Endothelial cell of umbilical vein (primary cell): ENCODE results near the gene SLC24A3. TPM values are rescaled to one million over a fixed set of nuclear protein-coding genes. Genes with fewer than 3 reads are reported as not detected.

Experiments
- BruUV-seq: library from RNA; stranded (reverse); fragments of 400-500 nt; replicated peaks from 2 replicates; lab custom pipeline; 2021; lab: Mats Ljungman, UMichigan
- CTCF ChIA-PET: fragments of 300-600, 350-600 bp; sonication (Branson Sonifier 250); formaldehyde crosslinking; loops from one replicate; lab custom pipeline; 2021; ENCODE audit warnings: antibody characterized with exemption, inconsistent platforms; lab: Charles Lee
- POLR2A ChIA-PET: fragments of 300-600, 350-600 bp; sonication (Branson Sonifier 250); formaldehyde crosslinking; loops from one replicate; lab custom pipeline; 2021; ENCODE audit warnings: antibody characterized with exemption, inconsistent platforms; lab: Charles Lee
- DNase-seq: peaks from one replicate; pipeline ENCODE4 v3.0.0-alpha.2; 2011; ENCODE audit warnings: low read depth, low spot score
- FAIRE-seq: peaks from 2 replicates; lab custom pipeline; 2011; peaks lifted over from hg19 to GRCh38; lab: Jason Lieb, UNC
- H2AFZ ChIP-seq: 2 replicates; pipeline ENCODE4 v1.6.0; 2012; ENCODE audit warnings: low read depth, low read length, control low read depth, inconsistent platforms
- H3K27ac ChIP-seq: 2 replicates; pipeline ENCODE4 v1.5.1; 2011; ENCODE audit warnings: low read depth, mild to moderate bottlenecking, control low read depth, low read length, moderate library complexity; ENCODE audit not compliant: insufficient read depth
- H3K27me3 ChIP-seq, 2 experiments: 2 replicates each; pipeline versions ENCODE4 v1.6.0 to v1.6.1; 2011; ENCODE audit warnings: low read length in 2 of 2, mixed read lengths in 1 of 2; ENCODE audit not compliant: control insufficient read depth in 2 of 2, insufficient read depth in 2 of 2
- H3K36me3 ChIP-seq, 2 experiments: 2 replicates in 1 of 2; 3 replicates in 1 of 2; pipeline ENCODE4 v1.5.1; 2011; ENCODE audit warnings: low read length in 2 of 2, mild to moderate bottlenecking in 1 of 2, moderate library complexity in 1 of 2; ENCODE audit not compliant: control insufficient read depth in 2 of 2, insufficient read depth in 2 of 2; ENCODE audit errors: extremely low read depth in 1 of 2
- H3K4me1 ChIP-seq: 3 replicates; pipeline ENCODE4 v1.5.1; 2011; ENCODE audit warnings: mild to moderate bottlenecking, low read length; ENCODE audit not compliant: control insufficient read depth, insufficient read depth; ENCODE audit errors: extremely low read depth
- H3K4me2 ChIP-seq: 2 replicates; pipeline ENCODE4 v1.6.1; 2011; ENCODE audit warnings: low read length, control low read depth, mixed read lengths; ENCODE audit not compliant: insufficient read depth
- H3K4me3 ChIP-seq, 3 experiments: fragments of 200-600 bp in 1 of 3; sonication (generic), shearing (Covaris generic) in 1 of 3; replicated peaks in 1 of 3; 2 replicates each; pipeline ENCODE4 v1.5.1; 2011 to 2016; ENCODE audit warnings: control low read depth in 3 of 3, low read length in 3 of 3, mild to moderate bottlenecking in 2 of 3, inconsistent platforms in 1 of 3, low read depth in 1 of 3, moderate library complexity in 1 of 3; ENCODE audit not compliant: insufficient read depth in 1 of 3
- H3K79me2 ChIP-seq: 2 replicates; pipeline ENCODE4 v1.6.0; 2012; ENCODE audit warnings: low read length, inconsistent platforms; ENCODE audit not compliant: control insufficient read depth, insufficient read depth
- H3K9ac ChIP-seq: replicated peaks from 2 replicates; pipeline ENCODE3; 2011; ENCODE audit warnings: low read length, control low read depth; ENCODE audit not compliant: insufficient read depth; ENCODE audit errors: extremely low read depth
- H3K9me1 ChIP-seq: replicated peaks from 3 replicates; pipeline ENCODE4 v1.6.0; 2011; ENCODE audit warnings: mild to moderate bottlenecking, low read length; ENCODE audit not compliant: control insufficient read depth, insufficient read depth; ENCODE audit errors: extremely low read depth
- H3K9me3 ChIP-seq: replicated peaks from 2 replicates; pipeline ENCODE4 v1.5.1; 2012; ENCODE audit warnings: low read length, inconsistent platforms; ENCODE audit not compliant: control insufficient read depth, insufficient read depth
- H4K20me1 ChIP-seq: replicated peaks from 2 replicates; pipeline ENCODE3; 2011; ENCODE audit warnings: mild to moderate bottlenecking, low read length; ENCODE audit not compliant: control insufficient read depth, insufficient read depth; ENCODE audit errors: extremely low read depth
- EZH2 ChIP-seq: IDR thresholded peaks from 2 replicates; pipeline ENCODE4 v1.6.1; 2012; ENCODE audit warnings: borderline replicate concordance, low read depth, mild to moderate bottlenecking, moderate library complexity, low read length, inconsistent platforms; ENCODE audit not compliant: severe bottlenecking
- FOS ChIP-seq: IDR thresholded peaks from 2 replicates; pipeline ENCODE4 v1.6.1; 2011; ENCODE audit warnings: mild to moderate bottlenecking, low read length, moderate library complexity, borderline replicate concordance; ENCODE audit not compliant: insufficient read depth
- GATA2 ChIP-seq: IDR thresholded peaks from 2 replicates; pipeline ENCODE4 v1.7.0; 2011; ENCODE audit warnings: low read depth, mild to moderate bottlenecking, moderate library complexity, mixed read lengths, low read length; ENCODE audit not compliant: insufficient read length, insufficient read depth
- JUN ChIP-seq: IDR thresholded peaks from 2 replicates; pipeline ENCODE4 v1.6.1; 2011; ENCODE audit warnings: borderline replicate concordance, low read depth; ENCODE audit not compliant: insufficient read length, insufficient read depth
- MAX ChIP-seq: IDR thresholded peaks from 2 replicates; pipeline ENCODE4 v1.6.1; 2011; ENCODE audit not compliant: insufficient read depth, insufficient read length
- MYC ChIP-seq: IDR thresholded peaks from one replicate; pipeline ENCODE4 v1.6.1; 2011; ENCODE audit warnings: mild to moderate bottlenecking, low read depth, low read length
- POLR2A ChIP-seq: IDR thresholded peaks from 2 replicates; pipeline ENCODE4 v1.6.1; 2012; ENCODE audit warnings: low read depth, mild to moderate bottlenecking, control low read depth, low read length
- POLR2AphosphoS5 ChIP-seq: IDR thresholded peaks from 2 replicates; pipeline ENCODE4 v1.6.1; 2012; ENCODE audit warnings: low read depth, mild to moderate bottlenecking, control low read depth, low read length, moderate library complexity; ENCODE audit not compliant: insufficient read depth
- dilution Hi-C: fragments of 300-500 bp; cut with MboI; formaldehyde crosslinking; loops from one replicate; pipeline ENCODE4 v1.15.0; 2019; ENCODE audit warnings: low sequenced_read_pairs; ENCODE audit not compliant: extremely low pct_ligation_motif_present
- intact Hi-C: fragments of 100-400 bp; cut with micrococcal nuclease; formaldehyde crosslinking; loops from one replicate; pipeline ENCODE4 v1.10.0; 2022
- polyA plus RNA-seq, 4 experiments: library from polyadenylated mRNA; depleted of rRNA in 3 of 4; stranded (reverse) in 3 of 4; unstranded in 1 of 4; fragments of >200 nt; gene quantifications; 2 replicates each; pipeline versions ENCODE4 v1.2.1 to v1.2.3, GENCODE V29; 2011 to 2012; ENCODE audit warnings: missing spikeins in 1 of 4
- total RNA-seq: library from RNA; stranded (reverse); gene quantifications from 2 replicates; pipeline ENCODE4 v1.2.3, GENCODE V29; 2021
- TF ChIP-seq, protein P1 (sequence below), 2 donors: IDR thresholded peaks; 1 replicate in 1 of 2; 2 replicates in 1 of 2; pipeline ENCODE4 v1.5.1; 2011; ENCODE audit warnings: low read length in 2 of 2, mild to moderate bottlenecking in 2 of 2, moderate library complexity in 2 of 2, control low read depth in 1 of 2, inconsistent platforms in 1 of 2, low read depth in 1 of 2; ENCODE audit not compliant: insufficient read depth in 1 of 2; ENCODE audit errors: extremely low read depth in 1 of 2

SLC24A3 gene
- total and polyA plus RNA-seq, 2 donors (not counting 3 experiments of a cell fraction or from before 2014, with no cell fraction given): not detected

DNA sequence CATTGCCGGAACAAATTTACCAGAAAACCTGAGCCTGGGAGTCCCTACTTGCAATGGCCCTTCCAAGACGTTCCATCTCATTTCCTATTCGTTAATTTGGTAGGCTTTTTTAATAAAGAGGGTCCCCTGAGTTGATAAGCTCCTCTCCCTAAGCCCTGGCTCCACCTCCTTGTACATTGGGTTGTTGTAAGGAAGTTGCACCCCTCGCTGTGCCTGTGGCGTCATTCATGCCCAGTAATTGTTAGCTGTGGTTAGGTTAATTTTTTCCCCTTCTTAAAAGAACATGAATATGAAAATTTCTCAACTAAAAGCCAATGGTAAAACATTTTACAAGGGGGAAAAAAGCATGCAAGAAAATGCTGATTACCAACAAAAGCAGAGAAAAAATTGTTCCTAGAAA is 91.9 kb downstream of the SLC24A3 start:
- Histone ChIP-seq H4K20me1 (no peaks in the 10 kb centered on the region), H2AFZ (no peak overlapping the region), H3K4me1 (no peaks in the 10 kb centered on the region), H3K27me3 (no peaks in the 10 kb centered on the region), H3K9ac (no peak overlapping the region), H3K27ac (no peak overlapping the region), H3K9me1 (no peaks in the 10 kb centered on the region), H3K79me2 (no peaks in the 10 kb centered on the region), H3K4me2 (no peak overlapping the region), H3K36me3 (no peaks in the 10 kb centered on the region), H3K9me3 (peaks cover 6% of the 10 kb centered on the region), H3K4me3 (no peak overlapping the region)
- dilution Hi-C loops: no loop called here
- CTCF ChIA-PET: no interaction called here
- TF ChIP-seq EZH2 (no peak), FOS (no peak), JUN (no peak), MYC (no peak), POLR2A (no peak), POLR2AphosphoS5 (no peak), GATA2 (no peak), MAX (no peak)
- TF ChIP-seq, protein P1, sequence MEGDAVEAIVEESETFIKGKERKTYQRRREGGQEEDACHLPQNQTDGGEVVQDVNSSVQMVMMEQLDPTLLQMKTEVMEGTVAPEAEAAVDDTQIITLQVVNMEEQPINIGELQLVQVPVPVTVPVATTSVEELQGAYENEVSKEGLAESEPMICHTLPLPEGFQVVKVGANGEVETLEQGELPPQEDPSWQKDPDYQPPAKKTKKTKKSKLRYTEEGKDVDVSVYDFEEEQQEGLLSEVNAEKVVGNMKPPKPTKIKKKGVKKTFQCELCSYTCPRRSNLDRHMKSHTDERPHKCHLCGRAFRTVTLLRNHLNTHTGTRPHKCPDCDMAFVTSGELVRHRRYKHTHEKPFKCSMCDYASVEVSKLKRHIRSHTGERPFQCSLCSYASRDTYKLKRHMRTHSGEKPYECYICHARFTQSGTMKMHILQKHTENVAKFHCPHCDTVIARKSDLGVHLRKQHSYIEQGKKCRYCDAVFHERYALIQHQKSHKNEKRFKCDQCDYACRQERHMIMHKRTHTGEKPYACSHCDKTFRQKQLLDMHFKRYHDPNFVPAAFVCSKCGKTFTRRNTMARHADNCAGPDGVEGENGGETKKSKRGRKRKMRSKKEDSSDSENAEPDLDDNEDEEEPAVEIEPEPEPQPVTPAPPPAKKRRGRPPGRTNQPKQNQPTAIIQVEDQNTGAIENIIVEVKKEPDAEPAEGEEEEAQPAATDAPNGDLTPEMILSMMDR (IDR thresholded peaks at IDR 0.05; ENCODE audit: extremely low read depth in 1 of 2, insufficient read depth in 1 of 2, low read depth in 1 of 2, low read length in 2 of 2): no peak
- BruUV-seq: no TSS peak
- FAIRE-seq (no peak), DNase-seq (no peak)
- intact Hi-C loops: no loop called here
- POLR2A ChIA-PET: no interaction called here
